HepG2 (cell line): ENCODE measurements around the gene TIGD6. TPM values are rescaled to one million over a fixed set of nuclear protein-coding genes. Genes with fewer than 3 reads are reported as not detected.

Source experiments
- ATAC-seq: fragments of 200-7000 bp; cut with Tn5 transposase; 3 replicates; pipeline ENCODE4 v1.9.1; 2020; ENCODE audit warnings: mild to moderate bottlenecking, moderate library complexity
- BruUV-seq: library from RNA; stranded (reverse); fragments of 400-500 nt; replicated peaks from 2 replicates; lab custom pipeline; 2021; lab: Mats Ljungman, UMichigan
- CTCF ChIA-PET: fragments of 300-600 bp; formaldehyde crosslinking; extraction: SDS; loops from one replicate; lab custom pipeline; 2021; ENCODE audit warnings: low total read pairs, inconsistent platforms, low intra/inter-chr PET ratio; lab: Yijun Ruan, JAX
- POLR2A ChIA-PET: fragments of 350-600 bp; sonication (Branson Sonifier 250); formaldehyde crosslinking; loops from one replicate; lab custom pipeline; 2020; ENCODE audit warnings: antibody characterized with exemption, inconsistent platforms; lab: Yijun Ruan, JAX
- DNase-seq: peaks from one replicate; pipeline ENCODE4 v3.0.0-alpha.2; 2015; ENCODE audit warnings: low spot score
- FAIRE-seq: peaks from 3 replicates; lab custom pipeline; 2011; peaks lifted over from hg19 to GRCh38; lab: Jason Lieb, UNC
- H2AFZ ChIP-seq: one replicate; pipeline ENCODE4 v1.6.1; 2011; ENCODE audit warnings: low read length, inconsistent platforms
- H3K27ac ChIP-seq: fragments of 300-600 bp; 3 replicates; pipeline ENCODE4 v1.8.0; 2011; ENCODE audit warnings: mixed run types, mild to moderate bottlenecking, mixed read lengths, low read length, inconsistent platforms; ENCODE audit not compliant: insufficient read depth; ENCODE audit errors: extremely low read length
- H3K27me3 ChIP-seq, 2 experiments: fragments of 200-600 bp in 1 of 2; 2 replicates in 1 of 2; 3 replicates in 1 of 2; pipeline versions ENCODE4 v1.6.0 to v1.8.0; 2011; ENCODE audit warnings: low read length in 2 of 2, mild to moderate bottlenecking in 2 of 2, moderate library complexity in 2 of 2, inconsistent platforms in 1 of 2; ENCODE audit not compliant: insufficient read depth in 2 of 2, control insufficient read depth in 1 of 2
- H3K36me3 ChIP-seq, 2 experiments: fragments of 200-600 bp in 1 of 2; replicated peaks in 1 of 2; 2 replicates in 1 of 2; 3 replicates in 1 of 2; pipeline versions ENCODE4 v1.5.1 to v1.8.0; 2011; ENCODE audit warnings: low read length in 2 of 2, inconsistent platforms in 1 of 2; ENCODE audit not compliant: insufficient read depth in 2 of 2, control insufficient read depth in 1 of 2
- H3K4me1 ChIP-seq: 2 replicates; pipeline ENCODE4 v1.5.1; 2012; ENCODE audit warnings: low read length, inconsistent platforms; ENCODE audit not compliant: insufficient read depth
- H3K4me2 ChIP-seq: 2 replicates; pipeline ENCODE4 v1.6.0; 2011; ENCODE audit warnings: low read depth, low read length, inconsistent platforms
- H3K4me3 ChIP-seq, 3 experiments: fragments of 200-600 bp in 1 of 3; sonication (generic), shearing (Covaris generic) in 1 of 3; replicated peaks in 1 of 3; 2 replicates each; pipeline ENCODE4 v1.5.1; 2011 to 2016; ENCODE audit warnings: low read length in 3 of 3, inconsistent platforms in 2 of 3, low read depth in 2 of 3, mild to moderate bottlenecking in 2 of 3, control low read depth in 1 of 3, mixed read lengths in 1 of 3; ENCODE audit not compliant: insufficient read depth in 1 of 3
- H3K79me2 ChIP-seq: one replicate; pipeline ENCODE4 v1.6.1; 2011; ENCODE audit warnings: low read length, inconsistent platforms; ENCODE audit not compliant: insufficient read depth
- H3K9ac ChIP-seq: 2 replicates; pipeline ENCODE4 v1.6.0; 2011; ENCODE audit warnings: mild to moderate bottlenecking, low read depth, low read length, inconsistent platforms; ENCODE audit not compliant: insufficient read depth
- H3K9me3 ChIP-seq: 2 replicates; pipeline ENCODE4 v1.5.1; 2012; ENCODE audit warnings: mild to moderate bottlenecking, low read length
- H4K20me1 ChIP-seq: 2 replicates; pipeline ENCODE4 v1.6.0; 2011; ENCODE audit warnings: inconsistent platforms, mild to moderate bottlenecking, low read length, moderate library complexity; ENCODE audit not compliant: insufficient read depth
- ARNTL ChIP-seq: sonication (generic); formaldehyde crosslinking; IDR thresholded peaks from 2 replicates; pipeline ENCODE4 v1.4.0; 2020; ENCODE audit warnings: mild to moderate bottlenecking, missing genetic modification reagents
- FOXM1 ChIP-seq: sonication (generic); formaldehyde crosslinking; IDR thresholded peaks from 2 replicates; pipeline ENCODE4 v1.5.0; 2020; ENCODE audit warnings: missing genetic modification reagents
- HOXA7 ChIP-seq: sonication (generic); formaldehyde crosslinking; IDR thresholded peaks from 2 replicates; pipeline ENCODE4 v1.8.1; 2022; ENCODE audit warnings: mild to moderate bottlenecking, missing genetic modification reagents, moderate library complexity
- KMT2B ChIP-seq: IDR thresholded peaks from 2 replicates; pipeline ENCODE4 v1.6.1; 2016; ENCODE audit warnings: missing genetic modification reagents, missing compliant biosample characterization
- MATR3 ChIP-seq: sonication (generic); formaldehyde crosslinking; IDR thresholded peaks from 2 replicates; pipeline ENCODE4 v1.4.0; 2020; ENCODE audit warnings: missing genetic modification reagents
- NR2F6 ChIP-seq, 2 experiments: IDR thresholded peaks; 2 replicates each; pipeline ENCODE4 v1.6.1; 2016; ENCODE audit warnings: antibody characterized with exemption in 1 of 2, mild to moderate bottlenecking in 1 of 2
- RFX5 ChIP-seq: IDR thresholded peaks from 2 replicates; pipeline ENCODE4 v1.6.1; 2011; ENCODE audit warnings: low read depth, low read length, improper control_type of control experiment
- SYNCRIP ChIP-seq: fragments of 200-400 bp; formaldehyde crosslinking; IDR thresholded peaks from 2 replicates; pipeline ENCODE4 v1.6.1; 2018; ENCODE audit warnings: mild to moderate bottlenecking, low read depth, low read length; ENCODE audit not compliant: insufficient read depth
- ZFP62 ChIP-seq: sonication (generic); formaldehyde crosslinking; IDR thresholded peaks from 2 replicates; pipeline ENCODE4 v1.4.0; 2020; ENCODE audit warnings: missing genetic modification reagents
- ZNF329 ChIP-seq: sonication (generic); formaldehyde crosslinking; IDR thresholded peaks from 2 replicates; pipeline ENCODE4 v1.9.0; 2021; ENCODE audit warnings: low read depth, mild to moderate bottlenecking, missing genetic modification reagents
- ZNF33A ChIP-seq: sonication (generic); formaldehyde crosslinking; IDR thresholded peaks from 2 replicates; pipeline ENCODE4 v1.5.1; 2020; ENCODE audit warnings: missing genetic modification reagents, mild to moderate bottlenecking, moderate library complexity, borderline replicate concordance
- WGBS: methylation state at CpG from one replicate; pipeline ENCODE4 v1.1.6; 2017; ENCODE audit warnings: low lambda C conversion rate; 5-methylcytosine and 5-hydroxymethylcytosine counted together
- in situ Hi-C: cut with HindIII; loops from 2 replicates; pipeline ENCODE4 v1.10.0; 2017; ENCODE audit warnings: low pct_unique_long_range_greater_than_20kb; ENCODE audit not compliant: extremely low pct_ligation_motif_present
- intact Hi-C: fragments of 100-400 bp; cut with micrococcal nuclease; formaldehyde crosslinking; loops from one replicate; pipeline ENCODE4 v1.10.0; 2022; ENCODE audit not compliant: unreplicated experiment
- polyA plus RNA-seq, 8 experiments: library from polyadenylated mRNA; depleted of rRNA in 3 of 8; stranded (reverse) in 7 of 8; unstranded in 1 of 8; fragments of >200 nt; fragmentation: Illumina TruSeq in 4 of 8; extraction: Trizol in 4 of 8; gene quantifications; 2 replicates each; pipeline versions ENCODE4 v1.2.1 to v1.2.3, GENCODE V29; 2011 to 2016; ENCODE audit warnings: low read depth in 4 of 8, missing spikeins in 1 of 8, mixed read lengths in 1 of 8; ENCODE audit not compliant: insufficient read depth in 1 of 8
- total RNA-seq, 5 experiments: library from RNA; depleted of rRNA; stranded (reverse); fragments of >200 nt; fragmentation: Illumina TruSeq; extraction: Trizol; gene quantifications; 2 replicates each; pipeline ENCODE4 v1.2.3, GENCODE V29; 2016; ENCODE audit warnings: low read depth in 1 of 5
- TF ChIP-seq, protein P1 (sequence below): sonication (generic); formaldehyde crosslinking; IDR thresholded peaks from 2 replicates; pipeline ENCODE4 v1.9.0; 2021; ENCODE audit warnings: missing genetic modification reagents, borderline replicate concordance
- TF ChIP-seq, protein P2 (sequence below): sonication (generic); formaldehyde crosslinking; conservative IDR thresholded peaks from 2 replicates; pipeline ENCODE4 v1.8.0; 2022; ENCODE audit warnings: low read depth, missing genetic modification reagents
- TF ChIP-seq, protein P3 (sequence below): sonication (generic); formaldehyde crosslinking; IDR thresholded peaks from 2 replicates; pipeline ENCODE4 v1.4.0; 2020; ENCODE audit warnings: mild to moderate bottlenecking, missing genetic modification reagents

The TIGD6 gene
- total and polyA plus RNA-seq, 2 of the 13 experiments (the other 11 are each of a cell fraction or from before 2014, with no cell fraction given), result 2.1 to 2.9 TPM

DNA sequence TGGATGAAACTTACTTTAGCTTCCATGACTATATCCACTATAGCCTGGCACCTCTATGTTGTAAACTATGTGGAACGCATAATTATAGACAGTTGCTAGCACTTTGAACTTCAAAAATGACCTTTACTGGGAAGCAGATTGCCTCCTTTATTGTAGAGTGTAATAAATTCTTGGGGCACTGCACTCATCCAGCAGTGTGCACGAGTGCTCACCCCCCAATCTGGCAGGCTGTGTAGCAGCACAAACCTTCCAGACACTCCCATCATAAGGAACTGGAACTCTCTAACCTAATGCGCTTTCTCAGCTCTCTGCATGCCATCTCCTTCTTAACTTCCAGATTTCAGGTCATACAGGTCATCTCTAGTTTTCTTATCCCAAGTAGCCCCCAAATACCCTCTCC is 54.3 kb downstream of the TIGD6 start (continued):
- TF ChIP-seq FOXM1 (CRISPR knock-in tag), result no peak
- TF ChIP-seq RFX5, result no peak
- TF ChIP-seq MATR3, result no peak
- no peak for TF ChIP-seq SYNCRIP
- TF ChIP-seq ZNF33A (CRISPR knock-in tag), result no peak
- TF ChIP-seq NR2F6 (IDR thresholded peaks at IDR 0.05), result no peak
- no peak for TF ChIP-seq NR2F6 (CRISPR knock-in tag; IDR thresholded peaks at IDR 0.05)
- TF ChIP-seq, protein P1, sequence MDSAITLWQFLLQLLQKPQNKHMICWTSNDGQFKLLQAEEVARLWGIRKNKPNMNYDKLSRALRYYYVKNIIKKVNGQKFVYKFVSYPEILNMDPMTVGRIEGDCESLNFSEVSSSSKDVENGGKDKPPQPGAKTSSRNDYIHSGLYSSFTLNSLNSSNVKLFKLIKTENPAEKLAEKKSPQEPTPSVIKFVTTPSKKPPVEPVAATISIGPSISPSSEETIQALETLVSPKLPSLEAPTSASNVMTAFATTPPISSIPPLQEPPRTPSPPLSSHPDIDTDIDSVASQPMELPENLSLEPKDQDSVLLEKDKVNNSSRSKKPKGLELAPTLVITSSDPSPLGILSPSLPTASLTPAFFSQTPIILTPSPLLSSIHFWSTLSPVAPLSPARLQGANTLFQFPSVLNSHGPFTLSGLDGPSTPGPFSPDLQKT (CRISPR knock-in tag), result no peak
- TF ChIP-seq KMT2B (CRISPR knock-in tag), result no peak
- TF ChIP-seq ZFP62 (CRISPR knock-in tag), result no peak
- no peak for TF ChIP-seq ARNTL (CRISPR knock-in tag)
- no peak for TF ChIP-seq ZNF329 (CRISPR knock-in tag)
- TF ChIP-seq, protein P2, sequence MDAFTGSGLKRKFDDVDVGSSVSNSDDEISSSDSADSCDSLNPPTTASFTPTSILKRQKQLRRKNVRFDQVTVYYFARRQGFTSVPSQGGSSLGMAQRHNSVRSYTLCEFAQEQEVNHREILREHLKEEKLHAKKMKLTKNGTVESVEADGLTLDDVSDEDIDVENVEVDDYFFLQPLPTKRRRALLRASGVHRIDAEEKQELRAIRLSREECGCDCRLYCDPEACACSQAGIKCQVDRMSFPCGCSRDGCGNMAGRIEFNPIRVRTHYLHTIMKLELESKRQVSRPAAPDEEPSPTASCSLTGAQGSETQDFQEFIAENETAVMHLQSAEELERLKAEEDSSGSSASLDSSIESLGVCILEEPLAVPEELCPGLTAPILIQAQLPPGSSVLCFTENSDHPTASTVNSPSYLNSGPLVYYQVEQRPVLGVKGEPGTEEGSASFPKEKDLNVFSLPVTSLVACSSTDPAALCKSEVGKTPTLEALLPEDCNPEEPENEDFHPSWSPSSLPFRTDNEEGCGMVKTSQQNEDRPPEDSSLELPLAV (CRISPR knock-in tag), result no peak

DNA sequence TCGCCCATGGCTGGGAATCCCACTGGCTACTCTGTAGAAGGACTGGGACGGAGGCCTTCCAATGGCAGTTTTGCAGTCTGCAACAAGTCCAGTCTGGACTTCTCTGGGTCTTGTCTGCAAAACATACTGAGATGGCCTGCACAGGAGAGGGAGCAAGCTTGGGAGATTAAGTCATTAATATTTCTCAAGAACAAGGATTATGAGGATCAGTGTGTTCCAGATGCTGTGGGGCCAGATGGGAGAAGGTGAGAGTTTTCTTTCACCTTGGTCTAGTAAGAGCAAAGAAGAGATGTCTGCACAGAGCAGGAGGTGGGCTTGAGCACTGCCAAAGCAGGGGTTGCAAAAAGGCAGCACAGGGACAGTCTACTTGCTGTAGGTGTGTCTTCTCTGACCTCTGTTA is 55.8 kb downstream of the TIGD6 start, which contains the start of gene PDE6A:
Gene PDE6A (minus strand): TSS at position 128 of the 400 bp plus-strand sequence. CDS start 120 bp downstream, at position 8.
- no peak for DNase-seq
- Histone ChIP-seq H3K9ac (no peak within 1 kb of the TSS), H3K36me3 (no peaks in the 10 kb centered on the region), H3K4me3 (no peak within 1 kb of the TSS), H4K20me1 (no peaks in the 10 kb centered on the region), H3K9me3 (no peaks in the 10 kb centered on the region), H2AFZ (no peak within 1 kb of the TSS), H3K4me2 (no peak within 1 kb of the TSS), H3K4me1 (peaks cover 39% of the 10 kb centered on the region), H3K27ac (no peak within 1 kb of the TSS), H3K27me3 (peaks cover 2 to 10% of the 10 kb centered on the region in 2 experiments; a peak in 4 of 5 replicates), H3K79me2 (no peaks in the 10 kb centered on the region)
- WGBS, result 46% methylated on average over 2 of the region's 2 CpGs
- CTCF ChIA-PET, result no interaction called here
- POLR2A ChIA-PET, result no interaction called here
- intact Hi-C loops (no loop called here), in situ Hi-C loops (no loop called here)
- FAIRE-seq, result no peak
- TF ChIP-seq HOXA7 (CRISPR knock-in tag), result no peak
- TF ChIP-seq, protein P3, sequence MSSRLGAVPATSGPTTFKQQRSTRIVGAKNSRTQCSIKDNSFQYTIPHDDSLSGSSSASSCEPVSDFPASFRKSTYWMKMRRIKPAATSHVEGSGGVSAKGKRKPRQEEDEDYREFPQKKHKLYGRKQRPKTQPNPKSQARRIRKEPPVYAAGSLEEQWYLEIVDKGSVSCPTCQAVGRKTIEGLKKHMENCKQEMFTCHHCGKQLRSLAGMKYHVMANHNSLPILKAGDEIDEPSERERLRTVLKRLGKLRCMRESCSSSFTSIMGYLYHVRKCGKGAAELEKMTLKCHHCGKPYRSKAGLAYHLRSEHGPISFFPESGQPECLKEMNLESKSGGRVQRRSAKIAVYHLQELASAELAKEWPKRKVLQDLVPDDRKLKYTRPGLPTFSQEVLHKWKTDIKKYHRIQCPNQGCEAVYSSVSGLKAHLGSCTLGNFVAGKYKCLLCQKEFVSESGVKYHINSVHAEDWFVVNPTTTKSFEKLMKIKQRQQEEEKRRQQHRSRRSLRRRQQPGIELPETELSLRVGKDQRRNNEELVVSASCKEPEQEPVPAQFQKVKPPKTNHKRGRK (CRISPR knock-in tag), result no peak
- no TSS peak for BruUV-seq
- ATAC-seq, result no peak
